NB4 (cell line): Measurements from ENCODE around the gene PDE4B.

Experiments used
- DNase-seq: peaks from one replicate; pipeline ENCODE4 v3.0.0; 2010; ENCODE audit warnings: low read depth
- H3K4me3 ChIP-seq: one replicate; pipeline ENCODE4 v1.5.1; 2011; ENCODE audit warnings: mild to moderate bottlenecking, low read depth, low read length, moderate library complexity
- MYC ChIP-seq: IDR thresholded peaks from 2 replicates; pipeline ENCODE4 v1.6.1; 2011; ENCODE audit warnings: low read depth, low read length
- POLR2A ChIP-seq: IDR thresholded peaks from 2 replicates; pipeline ENCODE4 v1.6.1; 2011; ENCODE audit warnings: mild to moderate bottlenecking; ENCODE audit not compliant: insufficient read length; ENCODE audit errors: extremely low read depth
- TF ChIP-seq, protein P1 (sequence below): IDR thresholded peaks from one replicate; pipeline ENCODE4 v1.5.1; 2012; ENCODE audit warnings: low read depth, low read length
- TF ChIP-seq, protein P2 (sequence below): IDR thresholded peaks from 2 replicates; pipeline ENCODE4 v1.6.1; 2011; ENCODE audit warnings: low read depth, low read length

PDE4B gene

DNA sequence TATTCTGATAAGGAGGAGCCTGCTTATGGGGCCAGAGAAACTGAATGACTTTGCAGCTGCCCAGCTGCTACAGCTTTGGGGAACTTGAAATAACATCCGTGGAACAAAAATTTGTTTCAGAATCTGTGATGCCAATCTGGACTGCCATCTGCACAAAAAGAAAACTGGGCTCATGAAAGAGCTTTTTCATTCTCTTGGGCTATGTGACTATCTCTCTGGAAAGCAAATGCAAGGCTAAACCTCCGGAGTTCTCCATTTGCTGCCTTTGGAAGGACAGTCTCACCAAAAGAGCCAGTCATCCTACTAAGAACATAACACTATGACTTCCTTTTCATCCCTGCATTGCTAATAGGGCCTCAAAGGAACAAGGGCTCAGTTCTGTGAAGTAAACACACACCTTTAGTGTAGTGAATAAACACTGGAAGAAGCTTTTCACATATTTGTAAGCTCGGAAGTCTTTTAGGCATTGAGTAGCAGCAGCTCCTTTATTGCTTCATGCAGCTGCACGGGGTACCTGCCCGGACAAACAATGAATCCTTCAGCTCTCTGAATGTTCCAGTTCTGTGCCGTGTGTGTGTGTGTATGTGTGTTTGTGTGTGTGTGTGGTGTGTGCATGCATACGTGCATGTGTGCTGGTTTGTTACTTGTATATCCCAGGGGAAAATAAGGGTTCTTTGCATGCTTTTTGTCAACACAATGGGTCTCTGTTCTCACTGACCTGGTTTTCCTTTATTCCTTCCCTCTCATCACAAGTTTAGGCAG, 485.7 kb downstream of the PDE4B start:
- DNase-seq = no peak
- no peak overlapping the region for H3K4me3 ChIP-seq
- TF ChIP-seq, protein P1, sequence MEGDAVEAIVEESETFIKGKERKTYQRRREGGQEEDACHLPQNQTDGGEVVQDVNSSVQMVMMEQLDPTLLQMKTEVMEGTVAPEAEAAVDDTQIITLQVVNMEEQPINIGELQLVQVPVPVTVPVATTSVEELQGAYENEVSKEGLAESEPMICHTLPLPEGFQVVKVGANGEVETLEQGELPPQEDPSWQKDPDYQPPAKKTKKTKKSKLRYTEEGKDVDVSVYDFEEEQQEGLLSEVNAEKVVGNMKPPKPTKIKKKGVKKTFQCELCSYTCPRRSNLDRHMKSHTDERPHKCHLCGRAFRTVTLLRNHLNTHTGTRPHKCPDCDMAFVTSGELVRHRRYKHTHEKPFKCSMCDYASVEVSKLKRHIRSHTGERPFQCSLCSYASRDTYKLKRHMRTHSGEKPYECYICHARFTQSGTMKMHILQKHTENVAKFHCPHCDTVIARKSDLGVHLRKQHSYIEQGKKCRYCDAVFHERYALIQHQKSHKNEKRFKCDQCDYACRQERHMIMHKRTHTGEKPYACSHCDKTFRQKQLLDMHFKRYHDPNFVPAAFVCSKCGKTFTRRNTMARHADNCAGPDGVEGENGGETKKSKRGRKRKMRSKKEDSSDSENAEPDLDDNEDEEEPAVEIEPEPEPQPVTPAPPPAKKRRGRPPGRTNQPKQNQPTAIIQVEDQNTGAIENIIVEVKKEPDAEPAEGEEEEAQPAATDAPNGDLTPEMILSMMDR = no peak
- TF ChIP-seq, protein P2, sequence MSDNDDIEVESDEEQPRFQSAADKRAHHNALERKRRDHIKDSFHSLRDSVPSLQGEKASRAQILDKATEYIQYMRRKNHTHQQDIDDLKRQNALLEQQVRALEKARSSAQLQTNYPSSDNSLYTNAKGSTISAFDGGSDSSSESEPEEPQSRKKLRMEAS = no peak
- TF ChIP-seq POLR2A (no peak), MYC (no peak)

DNA sequence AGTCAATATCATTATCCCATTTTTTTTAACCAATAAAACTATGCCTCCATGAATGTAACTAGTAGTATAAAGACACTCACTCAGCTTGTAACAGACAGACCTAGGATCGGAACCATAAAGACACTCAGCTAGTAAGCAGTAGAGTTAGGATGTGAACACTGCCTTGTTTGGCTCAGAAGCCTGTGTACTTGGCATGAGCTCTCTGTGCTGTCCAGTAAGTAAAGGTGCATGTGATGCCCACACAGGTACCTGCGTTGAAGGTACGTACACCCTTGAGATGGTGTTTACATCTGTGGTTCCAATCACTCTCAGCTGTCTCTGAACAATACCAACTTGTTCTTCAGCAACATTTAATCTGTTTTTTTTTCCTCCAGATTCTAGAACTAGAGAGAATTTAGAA, 489.1 kb downstream of the PDE4B start:
- TF ChIP-seq MYC = no peak
- TF ChIP-seq, protein P1 = no peak
- no peak for TF ChIP-seq POLR2A
- DNase-seq = no peak
- no peak overlapping the region for H3K4me3 ChIP-seq

DNA sequence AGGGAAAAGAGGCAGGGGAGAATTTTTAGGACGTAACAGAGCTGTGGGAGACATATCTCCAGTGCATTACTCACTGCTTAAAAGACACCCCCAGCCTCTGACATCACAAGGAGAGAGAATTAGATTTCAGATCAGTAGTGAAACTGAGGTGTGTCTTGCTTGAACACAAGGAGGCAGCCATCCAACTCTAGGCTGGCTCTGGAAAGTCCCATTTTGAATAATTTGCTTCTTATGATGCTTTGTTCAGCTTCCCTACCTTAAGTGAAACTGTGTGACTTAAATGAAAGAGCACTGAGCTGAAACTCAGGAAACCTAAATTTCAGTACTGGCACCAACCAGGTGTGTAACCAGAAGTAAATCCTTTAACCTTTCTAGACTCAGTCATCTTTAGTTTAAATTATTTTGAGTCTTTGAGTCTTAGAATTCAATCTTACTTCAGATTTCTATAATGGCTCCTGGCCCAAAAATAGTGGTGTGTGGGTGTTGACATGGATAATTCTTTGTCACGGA, 489.7 kb downstream of the PDE4B start:
- H3K4me3 ChIP-seq = no peak overlapping the region

DNA sequence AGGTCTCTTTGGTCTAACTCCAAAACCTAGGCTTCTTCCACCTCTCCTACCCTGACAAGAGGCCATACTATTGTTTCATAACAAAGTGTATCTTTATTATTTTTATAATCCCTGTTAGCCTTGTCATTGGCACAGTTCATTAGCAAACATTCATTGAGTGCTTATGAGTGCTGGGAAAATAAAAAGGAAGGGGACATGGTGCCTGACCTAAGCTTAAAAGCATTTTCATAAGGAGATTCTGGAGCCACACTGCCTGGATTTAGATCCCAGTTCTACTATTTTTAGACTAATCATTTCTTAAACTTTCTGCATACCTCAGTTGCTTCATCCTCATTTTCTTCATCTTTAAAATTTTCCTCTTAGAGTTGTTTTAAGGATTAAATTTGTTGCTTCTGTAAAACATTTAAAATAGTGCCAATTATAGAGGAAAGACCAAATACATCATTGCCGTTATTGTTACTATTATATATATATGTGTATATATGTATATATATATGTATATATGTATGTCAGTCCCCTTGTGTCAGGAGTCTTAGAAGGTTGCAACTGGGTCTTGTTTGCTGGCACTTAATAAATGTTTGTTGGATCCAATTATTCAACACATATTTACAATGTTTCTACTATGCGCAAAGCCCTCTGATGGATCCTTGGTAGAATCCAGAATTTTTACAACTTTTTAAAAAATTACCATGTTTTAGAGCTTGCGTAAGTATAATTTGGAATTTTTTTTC, 490.4 kb downstream of the PDE4B start:
- DNase-seq = no peak
- H3K4me3 ChIP-seq = no peak overlapping the region
- TF ChIP-seq POLR2A (no peak), MYC (no peak)
- TF ChIP-seq, protein P1 = no peak
- TF ChIP-seq, protein P2 = no peak

More for the DNA sequence above, 489.7 kb downstream of the PDE4B start:
- peak; percentile 23 for DNase-seq
- TF ChIP-seq POLR2A (no peak), MYC (no peak)
- TF ChIP-seq, protein P1 = no peak
- TF ChIP-seq, protein P2 = no peak

DNA sequence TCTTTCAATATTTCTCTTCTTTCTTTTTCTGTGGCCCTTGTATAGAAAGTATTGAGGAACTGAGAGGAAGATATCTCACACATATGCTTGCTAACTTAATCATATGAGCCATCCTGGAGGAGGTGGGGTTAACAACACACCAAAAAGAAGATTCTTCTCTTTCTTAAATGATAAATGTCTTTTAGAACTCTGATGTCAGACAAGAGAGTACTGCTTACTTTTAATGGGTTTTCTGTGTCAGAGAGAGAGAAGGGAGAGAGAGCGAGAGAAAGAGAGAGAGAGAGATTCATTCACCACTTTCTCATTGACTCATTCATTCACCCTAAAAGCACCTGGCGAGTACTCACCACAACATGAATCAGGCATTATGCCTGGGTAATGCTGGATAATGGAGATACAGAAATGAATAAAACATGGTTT, 490.9 kb downstream of the PDE4B start:
- TF ChIP-seq POLR2A (no peak), MYC (no peak)
- TF ChIP-seq, protein P2 = no peak
- TF ChIP-seq, protein P1 = no peak
- no peak for DNase-seq
- H3K4me3 ChIP-seq = no peak overlapping the region
